ENCODE measurements around the gene MTX2. TPM values are rescaled to one million over a fixed set of nuclear protein-coding genes. Genes with fewer than 3 reads are reported as not detected.
A peak's percentile ranks its signal among the peaks of the same experiment; 100 is the strongest.

MTX2 gene
- total and polyA plus RNA-seq, 9 of the 15 experiments (the other 6 are each of a cell fraction or from before 2014, with no cell fraction given): 38.1 to 170 (median 88.0) TPM

DNA sequence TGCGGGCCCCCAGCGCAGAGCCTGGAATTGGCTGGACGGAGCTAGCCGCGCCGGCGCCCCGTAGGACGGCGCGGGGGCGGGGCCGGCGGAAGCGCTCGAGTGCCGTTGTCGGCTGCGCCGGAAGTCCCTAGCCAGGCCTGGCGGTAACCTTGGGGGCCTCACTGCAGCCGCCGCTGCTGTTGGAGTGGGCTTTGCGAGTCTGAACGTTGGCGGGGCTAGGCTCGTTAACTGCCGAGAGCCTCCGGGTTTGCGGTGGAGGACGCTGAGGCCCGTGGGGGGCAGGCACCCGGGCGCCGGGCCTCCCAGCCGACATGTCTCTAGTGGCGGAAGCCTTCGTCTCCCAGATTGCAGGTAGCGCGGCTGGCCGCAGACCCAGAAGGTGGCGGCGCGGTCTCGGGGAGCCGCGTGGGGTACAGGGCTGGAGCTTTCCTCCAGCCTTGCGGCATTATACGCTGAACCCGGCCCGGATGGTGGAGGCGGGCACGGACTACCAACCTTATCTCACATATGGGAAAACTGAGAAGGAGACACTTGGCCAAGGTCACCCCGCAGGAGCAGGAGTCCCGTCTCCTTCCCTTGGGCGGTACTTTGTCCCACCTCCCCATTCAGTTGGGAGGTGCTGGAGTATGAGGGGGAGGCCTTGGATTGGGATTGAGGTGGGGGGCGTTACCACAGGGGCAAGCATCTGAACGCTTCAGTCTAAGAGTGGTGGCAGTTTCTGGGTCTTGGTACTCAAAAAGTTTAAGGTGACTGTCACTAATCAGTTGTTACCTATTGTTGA, at the start of gene MTX2 (continued):
- TF ChIP-seq, protein P1, sequence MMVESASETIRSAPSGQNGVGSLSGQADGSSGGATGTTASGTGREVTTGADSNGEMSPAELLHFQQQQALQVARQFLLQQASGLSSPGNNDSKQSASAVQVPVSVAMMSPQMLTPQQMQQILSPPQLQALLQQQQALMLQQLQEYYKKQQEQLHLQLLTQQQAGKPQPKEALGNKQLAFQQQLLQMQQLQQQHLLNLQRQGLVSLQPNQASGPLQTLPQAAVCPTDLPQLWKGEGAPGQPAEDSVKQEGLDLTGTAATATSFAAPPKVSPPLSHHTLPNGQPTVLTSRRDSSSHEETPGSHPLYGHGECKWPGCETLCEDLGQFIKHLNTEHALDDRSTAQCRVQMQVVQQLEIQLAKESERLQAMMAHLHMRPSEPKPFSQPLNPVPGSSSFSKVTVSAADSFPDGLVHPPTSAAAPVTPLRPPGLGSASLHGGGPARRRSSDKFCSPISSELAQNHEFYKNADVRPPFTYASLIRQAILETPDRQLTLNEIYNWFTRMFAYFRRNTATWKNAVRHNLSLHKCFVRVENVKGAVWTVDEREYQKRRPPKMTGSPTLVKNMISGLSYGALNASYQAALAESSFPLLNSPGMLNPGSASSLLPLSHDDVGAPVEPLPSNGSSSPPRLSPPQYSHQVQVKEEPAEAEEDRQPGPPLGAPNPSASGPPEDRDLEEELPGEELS (CRISPR knock-in tag; IDR thresholded peaks at IDR 0.05; ENCODE audit: borderline replicate concordance): peak; percentile 15; the same call in 1 of the 2 replicates
- TF ChIP-seq DACH1 (IDR thresholded peaks at IDR 0.05; ENCODE audit: partially characterized antibody) (peak; percentile 37), SAFB (IDR thresholded peaks at IDR 0.05; ENCODE audit: borderline replicate concordance, low read depth, low read length) (no peak), ZBTB8A (IDR thresholded peaks at IDR 0.05; ENCODE audit: partially characterized antibody) (no peak), MCM7 (IDR thresholded peaks at IDR 0.05) (no peak), KDM5B (IDR thresholded peaks at IDR 0.05; ENCODE audit: insufficient replicate concordance, low read depth, low read length) (peak; percentile 89), NR1H2 (CRISPR knock-in tag; IDR thresholded peaks at IDR 0.05) (no peak), E2F8 (IDR thresholded peaks at IDR 0.05; ENCODE audit: low read depth, partially characterized antibody) (peak; percentile 82), STAT5B (CRISPR knock-in tag; IDR thresholded peaks at IDR 0.05) (no peak), KDM2B (CRISPR knock-in tag; IDR thresholded peaks at IDR 0.05) (0 out of 2 replicates have a peak, but pooled peaks have one; percentile 60), ZNF316 (IDR thresholded peaks at IDR 0.05) (peak; percentile 26; the same call in 1 of the 2 replicates), MAFG (tag; conservative IDR thresholded peaks at IDR 0.05) (no peak), PTTG1 (tag; IDR thresholded peaks at IDR 0.05; ENCODE audit: low read depth) (no peak), IRF2 (CRISPR knock-in tag; IDR thresholded peaks at IDR 0.05) (no peak), ZBED1 (IDR thresholded peaks at IDR 0.05) (no peak)
- TF ChIP-seq, protein P2, sequence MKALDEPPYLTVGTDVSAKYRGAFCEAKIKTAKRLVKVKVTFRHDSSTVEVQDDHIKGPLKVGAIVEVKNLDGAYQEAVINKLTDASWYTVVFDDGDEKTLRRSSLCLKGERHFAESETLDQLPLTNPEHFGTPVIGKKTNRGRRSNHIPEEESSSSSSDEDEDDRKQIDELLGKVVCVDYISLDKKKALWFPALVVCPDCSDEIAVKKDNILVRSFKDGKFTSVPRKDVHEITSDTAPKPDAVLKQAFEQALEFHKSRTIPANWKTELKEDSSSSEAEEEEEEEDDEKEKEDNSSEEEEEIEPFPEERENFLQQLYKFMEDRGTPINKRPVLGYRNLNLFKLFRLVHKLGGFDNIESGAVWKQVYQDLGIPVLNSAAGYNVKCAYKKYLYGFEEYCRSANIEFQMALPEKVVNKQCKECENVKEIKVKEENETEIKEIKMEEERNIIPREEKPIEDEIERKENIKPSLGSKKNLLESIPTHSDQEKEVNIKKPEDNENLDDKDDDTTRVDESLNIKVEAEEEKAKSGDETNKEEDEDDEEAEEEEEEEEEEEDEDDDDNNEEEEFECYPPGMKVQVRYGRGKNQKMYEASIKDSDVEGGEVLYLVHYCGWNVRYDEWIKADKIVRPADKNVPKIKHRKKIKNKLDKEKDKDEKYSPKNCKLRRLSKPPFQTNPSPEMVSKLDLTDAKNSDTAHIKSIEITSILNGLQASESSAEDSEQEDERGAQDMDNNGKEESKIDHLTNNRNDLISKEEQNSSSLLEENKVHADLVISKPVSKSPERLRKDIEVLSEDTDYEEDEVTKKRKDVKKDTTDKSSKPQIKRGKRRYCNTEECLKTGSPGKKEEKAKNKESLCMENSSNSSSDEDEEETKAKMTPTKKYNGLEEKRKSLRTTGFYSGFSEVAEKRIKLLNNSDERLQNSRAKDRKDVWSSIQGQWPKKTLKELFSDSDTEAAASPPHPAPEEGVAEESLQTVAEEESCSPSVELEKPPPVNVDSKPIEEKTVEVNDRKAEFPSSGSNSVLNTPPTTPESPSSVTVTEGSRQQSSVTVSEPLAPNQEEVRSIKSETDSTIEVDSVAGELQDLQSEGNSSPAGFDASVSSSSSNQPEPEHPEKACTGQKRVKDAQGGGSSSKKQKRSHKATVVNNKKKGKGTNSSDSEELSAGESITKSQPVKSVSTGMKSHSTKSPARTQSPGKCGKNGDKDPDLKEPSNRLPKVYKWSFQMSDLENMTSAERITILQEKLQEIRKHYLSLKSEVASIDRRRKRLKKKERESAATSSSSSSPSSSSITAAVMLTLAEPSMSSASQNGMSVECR (CRISPR knock-in tag; IDR thresholded peaks at IDR 0.05): peak; percentile 96
- TF ChIP-seq, protein P3, sequence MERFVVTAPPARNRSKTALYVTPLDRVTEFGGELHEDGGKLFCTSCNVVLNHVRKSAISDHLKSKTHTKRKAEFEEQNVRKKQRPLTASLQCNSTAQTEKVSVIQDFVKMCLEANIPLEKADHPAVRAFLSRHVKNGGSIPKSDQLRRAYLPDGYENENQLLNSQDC (CRISPR knock-in tag; IDR thresholded peaks at IDR 0.05): no peak

Measured in K562 (cell line).